Cerebellar nuclear complex (tissue), 1 donor: ENCODE data around the gene OPHN1.
"Not testable (repeated sequence)": the region's sequence is repeated elsewhere in the genome, so short reads cannot be mapped to it uniquely, and the experiment has no call there.

Source experiments
- DNase-seq, 2 experiments: peaks; one replicate each; lab custom pipeline; 2025; lab: John Stamatoyannopoulos, UW

OPHN1 gene

DNA sequence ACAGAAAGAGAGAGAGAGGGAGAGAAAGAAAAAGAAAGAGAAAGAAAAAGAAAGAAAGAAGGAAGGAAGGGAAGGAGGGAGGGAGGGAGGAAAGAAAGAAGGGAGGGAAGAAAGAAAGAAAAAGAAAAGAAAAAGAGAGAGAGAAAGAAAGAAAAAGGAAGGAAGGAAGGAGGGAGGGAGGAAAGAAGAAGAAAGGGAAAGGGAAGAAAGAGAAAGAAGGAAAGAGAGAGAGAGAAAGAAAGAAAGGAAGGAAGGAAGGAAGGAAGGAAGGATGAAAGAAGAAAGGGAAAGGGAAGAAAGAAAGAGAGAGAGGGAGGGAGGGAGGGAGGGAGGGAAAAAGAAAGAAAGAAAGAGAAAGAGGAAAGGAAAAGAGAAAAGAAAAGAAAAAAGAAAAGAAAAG is 10.8 kb downstream of the OPHN1 start:
- DNase-seq, result no peak

DNA sequence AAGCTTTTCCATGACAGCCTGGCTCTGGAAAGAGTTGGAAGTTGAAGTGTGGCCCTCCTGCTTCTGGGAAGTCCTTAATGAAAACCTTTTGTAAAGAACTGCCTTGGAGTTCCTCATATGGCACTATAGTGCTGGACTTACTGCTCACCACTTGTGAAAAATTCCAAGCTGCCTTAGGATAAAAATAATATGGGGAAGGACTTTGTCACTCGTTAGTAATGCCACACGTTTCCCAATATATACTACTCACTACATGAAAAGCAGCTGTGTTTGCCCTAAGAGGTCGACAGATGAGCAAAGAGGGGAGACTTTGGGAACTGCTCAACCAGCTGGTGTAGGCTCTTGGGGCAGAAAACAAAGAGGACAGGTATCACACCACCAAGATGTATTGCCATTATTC is 11.7 kb downstream of the OPHN1 start:
- no peak for DNase-seq

DNA sequence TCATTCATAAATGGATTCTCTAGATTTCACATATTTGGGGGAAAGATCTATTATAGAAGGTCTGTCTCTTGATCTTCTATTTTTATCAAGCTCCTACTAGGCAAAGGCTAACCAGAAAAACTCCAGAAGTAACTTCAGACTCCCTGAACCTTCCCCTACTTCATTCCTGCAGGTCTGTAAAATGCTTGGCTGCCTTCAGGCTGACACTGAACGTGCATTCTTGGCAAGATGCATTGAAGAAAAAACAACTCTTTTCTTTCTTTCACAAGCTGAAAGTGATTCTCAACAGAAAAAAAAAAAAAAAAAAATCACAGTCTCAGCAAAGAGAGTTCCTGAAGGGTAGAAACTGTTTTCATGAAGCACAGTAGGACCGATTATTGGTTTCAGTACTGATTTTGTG is 12.7 kb downstream of the OPHN1 start:
- no peak for DNase-seq

DNA sequence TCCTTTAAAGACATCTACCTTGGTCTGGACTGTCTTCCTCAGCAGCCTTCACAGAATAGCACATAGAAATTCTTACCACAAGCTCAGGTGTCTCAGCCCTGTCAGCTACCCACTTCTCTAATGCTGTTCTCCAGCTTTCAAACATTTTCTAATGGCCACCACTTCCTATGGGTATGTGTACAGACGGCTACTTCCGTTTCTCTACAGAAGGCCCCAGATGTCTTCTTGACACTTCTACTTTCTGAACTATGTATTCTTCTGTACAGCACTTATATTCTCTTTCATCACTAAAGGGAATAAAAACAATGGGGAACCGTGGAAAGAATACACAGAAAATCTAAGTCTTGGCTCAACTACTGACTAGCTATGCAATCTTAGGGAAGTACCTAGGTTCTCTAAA is 13.3 kb downstream of the OPHN1 start:
- DNase-seq, result no peak

DNA sequence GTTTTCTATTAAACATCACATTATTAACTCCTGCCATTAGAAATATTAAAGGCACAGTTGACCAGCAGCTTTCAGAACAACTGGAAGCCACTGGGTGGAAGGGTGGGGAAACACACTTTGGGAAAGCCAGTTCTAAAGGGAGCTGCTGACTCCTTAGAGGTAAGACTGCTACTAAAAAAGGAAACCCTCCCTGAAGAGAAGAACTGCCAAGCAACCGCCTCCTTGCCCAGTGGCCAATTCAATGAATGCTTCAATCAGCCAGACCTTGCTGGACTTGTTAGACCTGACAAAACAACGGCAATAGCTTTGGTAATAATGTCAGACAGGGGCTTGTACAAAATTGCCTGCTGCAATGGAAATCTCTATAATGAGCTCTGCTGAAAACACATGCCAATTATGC is 15.6 kb downstream of the OPHN1 start:
- no peak for DNase-seq

DNA sequence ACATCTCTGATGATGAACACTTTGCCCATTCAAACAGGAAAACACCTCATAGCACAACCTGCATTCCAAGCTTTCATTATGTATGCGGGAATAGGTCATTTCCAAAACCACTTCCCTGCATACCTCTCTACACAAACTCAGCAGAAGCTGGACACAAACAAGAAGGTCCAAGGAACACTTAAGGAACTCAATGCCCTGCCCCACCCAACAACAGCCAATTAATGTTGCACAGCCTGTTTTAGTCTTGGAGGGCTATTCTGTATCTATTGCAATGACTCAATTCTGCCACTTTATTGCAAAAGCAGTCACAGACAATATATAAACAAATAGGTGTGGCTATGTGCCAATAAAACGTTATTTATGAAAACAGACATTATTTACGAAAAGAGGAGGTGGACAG is 16.7 kb downstream of the OPHN1 start:
- no peak for DNase-seq

DNA sequence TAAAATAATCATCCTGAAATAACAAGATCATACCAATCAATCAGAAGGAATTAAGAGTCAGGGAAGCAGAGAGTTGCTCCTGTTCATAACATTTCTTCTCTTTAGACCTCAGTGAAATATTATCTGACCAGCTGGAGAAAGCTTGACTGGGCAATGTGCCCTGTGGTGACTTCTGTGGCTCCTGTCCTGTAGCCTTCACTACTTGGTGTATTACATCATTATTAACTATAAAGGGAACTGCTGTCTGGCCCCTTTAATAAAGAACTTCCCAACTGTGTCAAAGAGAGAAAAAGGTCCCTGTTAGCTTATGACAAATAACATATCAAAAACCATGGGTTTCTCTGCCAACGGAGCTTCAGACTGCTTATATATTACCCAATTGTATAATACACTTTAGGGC is 18.0 kb downstream of the OPHN1 start:
- DNase-seq, result no peak

DNA sequence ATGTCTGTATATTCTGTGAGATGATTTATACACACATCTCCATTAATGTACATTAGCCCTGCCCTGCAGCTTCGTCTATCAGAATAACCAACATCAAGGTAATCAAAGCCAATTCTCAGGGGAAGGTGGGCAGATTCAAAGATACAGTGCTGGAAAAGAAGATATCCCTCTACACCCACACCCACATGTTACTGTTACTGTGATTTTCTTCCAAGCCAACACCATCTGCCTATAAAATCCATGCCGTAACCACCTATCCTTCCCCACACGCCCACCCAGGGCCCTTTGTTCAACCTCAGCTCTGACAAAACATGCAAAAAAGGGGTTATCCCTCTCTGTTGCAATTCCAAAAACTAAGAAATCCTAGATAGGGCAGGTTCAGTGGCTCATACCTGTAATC is 20.0 kb downstream of the OPHN1 start:
- DNase-seq, result no peak

DNA sequence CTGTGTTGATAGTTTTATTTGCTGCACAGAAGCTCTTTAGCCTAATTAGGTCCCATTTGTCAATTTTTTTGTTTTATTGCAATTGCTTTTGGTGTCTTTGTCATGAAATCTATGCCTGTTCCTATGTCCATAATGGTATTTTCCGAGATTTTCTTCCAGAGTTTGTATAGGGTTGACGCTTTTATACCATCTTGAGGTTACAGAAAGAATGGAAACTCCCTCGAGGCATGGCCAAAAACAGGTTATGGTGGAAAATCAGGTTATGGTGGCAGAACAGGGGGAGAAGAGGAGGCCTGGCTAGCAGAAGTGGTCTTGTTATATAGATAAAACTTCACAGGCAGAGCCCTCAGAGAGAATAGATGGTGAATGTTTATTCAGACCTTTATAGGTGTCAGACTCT is 21.6 kb downstream of the OPHN1 start:
- DNase-seq, result no peak

DNA sequence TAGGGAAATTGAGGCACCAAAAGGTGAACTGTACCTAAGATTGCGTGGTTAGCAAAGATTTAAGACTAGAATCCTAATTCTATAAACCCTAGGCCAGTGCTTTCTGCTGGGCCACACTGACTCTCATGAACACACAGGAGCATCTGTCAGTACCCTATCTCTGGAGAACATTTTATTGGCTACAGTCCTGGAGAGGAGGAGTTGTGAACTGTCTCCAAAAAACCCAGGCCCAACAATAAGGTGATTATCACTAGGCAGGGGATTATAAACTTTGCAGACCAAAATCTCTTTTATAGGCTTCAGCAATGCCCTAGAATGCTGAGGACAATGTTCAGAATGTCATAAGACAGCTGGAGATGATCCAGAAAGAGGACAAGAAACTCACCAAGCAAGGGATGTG is 24.1 kb downstream of the OPHN1 start:
- no peak for DNase-seq

DNA sequence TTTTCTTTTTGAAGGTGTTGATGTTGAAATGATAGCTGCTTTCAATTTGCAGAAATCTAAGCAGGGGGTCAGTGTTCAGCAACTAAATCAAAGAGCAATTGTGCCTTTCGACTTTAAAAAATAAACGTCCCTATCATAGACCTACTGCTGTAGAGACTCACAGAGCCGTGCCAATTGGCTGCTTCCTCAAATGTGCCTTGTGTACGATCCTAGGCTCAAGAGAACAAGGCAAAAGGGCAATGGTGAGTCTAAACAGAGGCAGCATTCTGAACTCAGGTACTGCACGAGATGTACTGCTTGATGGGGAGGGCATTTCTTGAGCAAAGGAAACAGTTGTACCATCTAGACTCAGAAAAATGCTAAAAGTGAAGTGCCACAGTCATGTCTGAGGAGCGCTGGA is 29.8 kb downstream of the OPHN1 start:
- no peak for DNase-seq

DNA sequence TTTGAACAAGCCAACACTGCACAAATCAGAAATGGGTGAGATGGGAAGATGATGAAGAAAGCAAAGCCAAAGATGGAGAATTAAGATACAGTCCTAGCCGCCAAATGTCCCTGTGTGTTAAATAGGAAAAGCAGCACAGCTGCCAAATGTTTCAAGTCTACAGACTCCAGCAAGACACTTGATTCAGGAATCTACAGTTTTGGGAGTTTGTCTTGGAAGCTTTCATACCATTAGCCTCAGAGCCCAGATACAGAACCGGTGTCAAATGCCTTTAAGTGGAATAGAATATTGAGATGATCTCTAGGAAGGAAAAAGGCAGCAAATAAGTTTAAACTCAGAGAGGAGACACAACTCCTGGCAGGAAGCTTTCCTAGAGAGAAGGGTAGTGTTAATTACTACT is 30.3 kb downstream of the OPHN1 start:
- no peak for DNase-seq

DNA sequence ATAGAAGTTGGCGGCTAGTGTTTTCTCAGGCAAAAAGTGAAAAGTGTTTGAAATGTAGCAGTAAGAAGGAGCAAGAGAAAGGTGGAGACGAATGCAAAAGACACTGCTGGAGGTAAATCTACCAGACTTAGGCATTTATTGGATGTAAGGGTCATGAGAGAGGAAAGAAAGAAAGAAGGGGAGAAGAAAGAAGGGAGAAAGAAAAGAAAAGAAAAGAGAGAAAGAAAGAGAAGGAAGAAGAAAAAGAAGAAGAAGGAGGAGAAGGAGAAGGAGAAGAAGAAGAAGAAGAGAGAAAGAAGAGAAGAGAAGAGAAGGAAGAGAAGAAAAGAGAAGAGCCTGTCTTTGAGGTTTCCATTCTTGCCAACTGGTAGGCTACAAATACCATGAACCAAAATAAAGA is 31.2 kb downstream of the OPHN1 start:
- no peak for DNase-seq

DNA sequence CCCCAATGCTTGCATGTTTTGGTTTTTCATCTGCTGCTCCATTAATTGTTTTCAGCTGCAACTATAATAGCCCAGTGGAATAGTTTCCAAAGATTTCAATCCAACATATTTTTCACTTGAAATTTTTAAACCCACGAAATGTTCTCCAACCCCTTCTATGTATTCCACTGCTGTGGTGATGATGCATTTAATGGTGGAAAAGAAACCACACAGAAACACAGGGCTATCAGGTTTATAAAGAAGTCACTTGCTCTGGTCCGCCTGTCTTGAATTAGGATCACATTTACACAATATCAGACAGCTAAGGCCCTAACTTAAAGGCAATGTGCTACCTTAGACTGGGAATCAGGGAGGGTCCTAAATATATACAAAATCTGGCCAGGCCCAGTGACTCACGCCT is 35.0 kb downstream of the OPHN1 start:
- DNase-seq, result no peak

DNA sequence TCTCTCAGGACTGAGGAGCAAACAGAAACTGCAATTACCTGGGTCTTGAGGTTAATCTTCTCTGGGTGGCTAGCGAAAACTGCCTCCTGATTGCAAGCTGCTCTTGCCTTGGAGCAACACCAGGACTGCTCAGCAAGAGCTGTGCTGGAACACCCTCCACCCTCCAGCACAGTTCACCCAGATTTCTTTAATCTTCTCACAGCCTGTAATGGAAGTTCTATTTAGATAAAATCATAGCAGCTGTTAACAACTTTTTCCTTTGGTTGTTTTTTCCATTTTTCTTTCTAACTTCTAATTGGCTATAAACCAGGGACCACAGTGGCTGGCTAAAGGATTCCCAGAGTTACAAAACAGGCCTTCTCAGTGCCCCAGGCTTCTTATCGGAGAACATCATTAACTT is 36.3 kb downstream of the OPHN1 start:
- no peak for DNase-seq

DNA sequence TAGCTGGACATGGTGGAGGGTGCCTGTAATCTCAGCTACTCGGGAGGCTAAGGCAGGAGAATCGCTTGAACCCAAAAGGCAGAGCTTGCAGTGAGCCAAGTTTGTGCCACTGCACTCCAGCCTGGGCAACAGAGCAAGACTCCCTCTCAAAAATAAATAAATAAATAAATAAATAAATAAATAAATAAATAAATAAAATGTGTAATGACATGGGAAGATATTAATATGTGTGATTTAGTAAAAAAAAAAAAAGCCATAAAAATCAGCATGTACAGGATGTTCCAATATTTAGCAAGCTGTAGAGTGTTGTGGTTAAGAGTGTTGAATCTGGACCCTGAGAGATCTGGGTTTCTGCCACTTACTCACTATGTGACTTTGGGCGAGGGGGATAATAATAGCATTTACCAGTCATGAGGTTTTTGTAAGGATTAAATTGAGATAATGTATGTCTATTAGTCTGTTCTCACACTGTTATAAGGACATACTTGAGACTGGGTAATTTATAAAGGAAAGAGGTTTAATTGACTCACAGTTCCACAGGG is 43.8 kb downstream of the OPHN1 start:
- not testable (repeated sequence) for DNase-seq

DNA sequence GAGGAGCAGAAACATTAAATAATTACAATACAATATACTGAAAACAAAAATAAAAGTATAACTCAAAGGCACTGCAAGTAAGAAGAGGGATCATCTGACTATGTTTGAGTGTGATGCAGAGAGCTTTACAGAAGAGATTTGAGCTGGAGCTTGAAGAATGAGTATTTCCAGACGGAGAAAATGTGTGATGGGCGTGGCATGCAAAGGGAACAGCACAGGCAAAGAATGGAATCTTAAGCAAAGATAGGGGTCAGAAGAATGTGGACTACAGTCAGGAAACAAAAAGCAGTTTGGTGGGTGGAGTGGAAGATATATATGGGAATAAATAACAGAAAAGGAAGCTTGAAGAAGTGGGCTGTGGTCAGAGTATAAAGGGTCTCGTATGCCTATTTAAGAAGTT is 45.5 kb downstream of the OPHN1 start:
- no peak for DNase-seq

DNA sequence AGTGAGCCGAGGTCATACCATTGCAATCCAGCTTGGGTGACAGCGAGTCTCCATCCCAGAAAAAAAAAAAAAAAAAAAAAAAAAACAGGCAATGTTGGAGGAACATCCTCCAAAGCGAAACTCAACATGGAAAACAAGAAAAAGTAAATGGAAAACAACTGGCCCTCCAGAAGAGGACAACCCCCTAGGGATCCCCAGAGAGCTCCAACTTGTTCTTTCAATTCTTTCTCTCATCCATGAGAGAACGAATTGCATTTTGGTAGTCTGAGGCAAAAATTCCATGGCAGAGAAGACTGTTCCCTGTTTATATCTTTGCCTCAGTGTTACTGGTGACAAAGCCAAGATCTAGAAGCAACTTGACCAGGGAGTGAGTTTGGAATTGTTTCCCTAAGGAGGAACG is 49.8 kb downstream of the OPHN1 start:
- no peak for DNase-seq

DNA sequence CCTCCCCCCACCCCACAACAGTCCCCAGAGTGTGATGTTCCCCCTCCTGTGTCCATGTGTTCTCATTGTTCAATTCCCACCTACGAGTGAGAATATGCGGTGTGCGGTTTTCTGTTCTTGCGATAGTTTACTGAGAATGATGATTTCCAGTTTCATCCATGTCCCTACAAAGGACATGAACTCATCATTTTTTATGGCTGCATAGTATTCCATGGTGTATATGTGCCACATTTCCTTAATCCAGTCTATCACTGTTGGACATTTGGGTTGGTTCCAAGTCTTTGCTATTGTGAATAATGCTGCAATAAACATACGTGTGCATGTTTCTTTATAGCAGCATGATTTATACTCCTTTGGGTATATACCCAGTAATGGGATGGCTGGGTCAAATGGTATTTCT is 55.7 kb downstream of the OPHN1 start:
- DNase-seq, result not testable (repeated sequence)

DNA sequence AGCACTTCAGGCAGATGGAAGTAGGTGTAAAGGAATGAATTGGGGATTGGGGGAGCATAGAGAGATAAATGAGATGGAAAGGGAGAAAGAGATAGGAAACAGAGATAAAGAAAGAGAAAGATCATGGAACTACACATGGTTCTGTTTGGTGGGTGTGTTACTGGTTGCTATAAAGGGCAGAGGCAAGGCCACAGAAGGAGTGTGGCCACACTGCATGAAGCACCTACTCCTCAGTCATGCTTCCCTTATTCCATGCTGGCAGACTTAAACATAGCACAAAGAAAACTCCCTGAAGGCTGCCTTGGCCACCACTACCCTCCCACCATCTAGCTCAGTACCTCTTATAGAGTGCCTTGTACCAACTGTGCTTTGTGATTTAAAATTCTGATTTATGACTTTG is 56.9 kb downstream of the OPHN1 start:
- no peak for DNase-seq

DNA sequence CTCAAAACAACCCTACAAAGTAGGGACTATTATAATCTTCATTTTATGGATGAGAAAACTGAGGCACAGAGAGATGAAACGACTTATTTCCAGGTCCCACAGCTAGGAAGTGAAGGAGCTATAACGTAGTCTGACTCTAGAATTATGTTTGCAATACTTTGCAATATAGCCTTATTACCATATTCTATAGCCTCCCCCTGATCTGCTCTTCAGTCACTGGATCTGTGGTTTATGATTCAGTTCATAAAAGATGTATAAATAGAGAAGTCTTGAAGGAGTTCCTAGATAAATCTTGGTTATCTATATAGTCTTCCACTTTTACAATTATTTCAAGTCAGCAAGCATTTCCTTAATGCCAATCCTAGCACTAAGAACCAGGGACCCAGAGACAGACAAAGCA is 57.5 kb downstream of the OPHN1 start:
- no peak for DNase-seq

DNA sequence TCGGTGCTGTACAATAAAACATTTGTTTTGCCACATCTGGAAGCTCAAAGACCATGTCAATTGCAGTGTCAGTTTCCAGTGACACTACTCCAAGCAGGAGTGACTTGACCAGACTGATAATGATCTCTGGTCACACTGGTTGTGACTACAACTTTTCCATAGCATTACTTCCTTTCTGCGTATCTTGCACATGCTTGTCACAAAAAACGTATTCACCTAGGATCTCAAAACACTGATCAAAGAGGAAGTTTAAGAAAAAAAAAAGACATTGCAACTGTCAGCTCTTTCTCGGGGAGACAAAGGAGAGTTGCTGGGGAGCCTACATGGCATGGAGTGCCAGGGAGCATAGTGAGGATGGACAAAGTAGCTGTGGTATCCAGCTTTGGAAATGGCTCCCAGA is 60.6 kb downstream of the OPHN1 start:
- DNase-seq, result no peak

DNA sequence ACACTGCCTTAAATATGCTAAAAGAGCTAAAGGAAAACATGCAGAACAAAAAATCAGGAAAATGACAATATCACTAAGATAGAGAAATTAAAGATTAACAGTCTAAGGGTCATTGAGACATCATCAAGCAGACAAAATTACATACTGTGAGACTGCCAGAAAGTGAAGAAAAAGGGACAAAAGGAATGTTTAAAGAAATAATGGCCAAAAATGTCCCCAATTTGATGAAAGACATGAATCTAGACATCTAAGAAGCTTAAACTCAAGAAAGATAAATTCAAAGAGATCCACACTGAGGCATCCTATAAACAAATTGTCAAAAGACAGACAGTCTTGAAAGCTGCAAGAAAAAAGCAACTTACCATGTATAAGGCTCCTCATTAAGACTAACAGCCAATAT is 63.7 kb downstream of the OPHN1 start:
- no peak for DNase-seq

DNA sequence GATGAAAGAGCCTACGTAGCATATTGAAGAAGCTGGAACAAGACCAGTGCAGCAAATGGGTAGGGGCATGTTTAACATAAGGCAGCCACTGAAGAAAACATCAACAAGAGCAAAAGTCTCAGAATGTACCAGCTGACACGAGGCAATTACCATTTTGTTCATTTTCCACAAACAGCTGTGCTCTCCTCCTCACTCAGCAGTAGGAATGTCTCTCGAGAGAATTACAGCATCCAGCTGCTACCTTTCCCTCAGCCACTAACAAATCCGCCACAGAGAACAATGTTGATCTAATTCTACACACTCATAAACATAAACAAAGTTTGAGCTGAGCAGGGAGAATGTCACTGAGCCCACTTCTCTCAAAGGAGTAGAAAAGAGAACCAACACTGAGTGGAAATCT is 68.0 kb downstream of the OPHN1 start:
- DNase-seq, result no peak

DNA sequence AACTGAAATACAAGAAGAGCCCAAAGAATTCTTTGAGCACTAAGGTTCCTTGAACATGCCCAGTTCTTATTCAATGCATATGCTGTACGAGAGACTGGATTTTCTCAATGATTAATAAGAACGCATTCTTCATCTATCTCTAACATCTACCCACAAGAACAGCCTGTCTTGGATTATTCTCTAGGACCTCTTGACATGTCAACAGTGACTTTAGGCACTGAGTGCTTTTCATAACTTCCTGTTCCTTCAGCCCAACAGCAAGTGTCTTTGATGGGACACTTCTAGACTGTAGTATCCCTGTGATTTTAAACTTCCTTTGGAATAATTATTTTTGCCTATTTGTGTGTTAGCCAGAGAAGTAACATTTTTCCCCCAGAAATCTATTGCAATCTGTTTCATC is 69.3 kb downstream of the OPHN1 start:
- DNase-seq, result no peak
